Neural cell (in vitro differentiated cells): Measurements from ENCODE around the gene MGST1. TPM values are rescaled to one million over a fixed set of nuclear protein-coding genes. Genes with fewer than 3 reads are reported as not detected.

Source experiments
- H2AFZ ChIP-seq: fragments of 200-600, 300-800 bp; sonication (generic), shearing (Covaris generic); 2 replicates; pipeline ENCODE4 v1.6.0; 2014; ENCODE audit warnings: low read depth, mild to moderate bottlenecking, antibody characterized with exemption, low read length, moderate library complexity
- H3F3A ChIP-seq: fragments of 200-600 bp; shearing (Covaris generic); 2 replicates; pipeline ENCODE4 v1.6.1; 2016; ENCODE audit warnings: mild to moderate bottlenecking, moderate library complexity, mixed read lengths, antibody characterized with exemption, low read length; ENCODE audit not compliant: insufficient read depth, poor library complexity, severe bottlenecking
- H3K27ac ChIP-seq: fragments of 200-600, 300-800 bp; sonication (generic), shearing (Covaris generic); 2 replicates; pipeline ENCODE4 v1.5.1; 2014; ENCODE audit warnings: mild to moderate bottlenecking, low read length, moderate library complexity
- H3K27me3 ChIP-seq: fragments of 300-800, 200-600 bp; sonication (generic), shearing (Covaris generic); 2 replicates; pipeline ENCODE4 v1.6.0; 2014; ENCODE audit warnings: mild to moderate bottlenecking, low read depth, low read length, moderate library complexity; ENCODE audit not compliant: insufficient read depth
- H3K36me3 ChIP-seq: fragments of 300-800, 200-600 bp; sonication (generic), shearing (Covaris generic); 2 replicates; pipeline ENCODE4 v1.5.1; 2014; ENCODE audit warnings: mild to moderate bottlenecking, antibody characterized with exemption, low read length, moderate library complexity; ENCODE audit not compliant: insufficient read depth
- H3K4me2 ChIP-seq: fragments of 300-800, 200-600 bp; sonication (generic), shearing (Covaris generic); 2 replicates; pipeline ENCODE4 v1.6.0; 2014; ENCODE audit warnings: mild to moderate bottlenecking, low read length
- H3K4me3 ChIP-seq: fragments of 300-800, 200-600 bp; sonication (generic), shearing (Covaris generic); 2 replicates; pipeline ENCODE4 v1.5.1; 2014; ENCODE audit warnings: mild to moderate bottlenecking, low read length, moderate library complexity
- H3K79me2 ChIP-seq: fragments of 200-600 bp; shearing (Covaris generic); replicated peaks from 2 replicates; pipeline ENCODE4 v1.6.0; 2014; ENCODE audit warnings: mild to moderate bottlenecking, low read length, moderate library complexity; ENCODE audit not compliant: insufficient read depth
- H3K9ac ChIP-seq: fragments of 300-800, 200-600 bp; sonication (generic), shearing (Covaris generic); 2 replicates; pipeline ENCODE4 v1.6.1; 2016; ENCODE audit warnings: mild to moderate bottlenecking, low read length, mixed read lengths
- H3K9me2 ChIP-seq: fragments of 200-600 bp; shearing (Covaris generic); 2 replicates; pipeline ENCODE4 v1.6.1; 2016; ENCODE audit warnings: mild to moderate bottlenecking, low read length, mixed read lengths; ENCODE audit not compliant: insufficient read depth
- H3K9me3 ChIP-seq: fragments of 200-600, 300-800 bp; sonication (generic), shearing (Covaris generic); 2 replicates; pipeline ENCODE4 v1.6.1; 2016; ENCODE audit warnings: mild to moderate bottlenecking, mixed run types, low read length, moderate library complexity, mixed read lengths
- H4K20me1 ChIP-seq: fragments of 200-600 bp; shearing (Covaris generic); 2 replicates; pipeline ENCODE4 v1.6.1; 2016; ENCODE audit warnings: mild to moderate bottlenecking, mixed run types; ENCODE audit not compliant: insufficient read depth
- CTCF ChIP-seq: fragments of 450-650 bp; IDR thresholded peaks from 2 replicates; pipeline ENCODE4 v1.5.1; 2014; ENCODE audit warnings: antibody characterized with exemption, mild to moderate bottlenecking, moderate library complexity; ENCODE audit not compliant: poor library complexity, severe bottlenecking
- EP300 ChIP-seq: fragments of 450-650 bp; conservative IDR thresholded peaks from 2 replicates; pipeline ENCODE4 v1.6.1; 2014; ENCODE audit warnings: antibody characterized with exemption, mild to moderate bottlenecking, moderate library complexity; ENCODE audit not compliant: poor library complexity, severe bottlenecking
- EZH2 ChIP-seq: fragments of 200-600, 300-800 bp; shearing (Covaris generic), sonication (generic); IDR thresholded peaks from 2 replicates; pipeline ENCODE4 v1.6.1; 2014; ENCODE audit warnings: antibody characterized with exemption, low read length, borderline replicate concordance, mild to moderate bottlenecking; ENCODE audit not compliant: insufficient read depth, poor library complexity, severe bottlenecking
- MXI1 ChIP-seq: fragments of 450-650 bp; conservative IDR thresholded peaks from 2 replicates; pipeline ENCODE4 v1.6.1; 2014; ENCODE audit warnings: antibody characterized with exemption, mild to moderate bottlenecking; ENCODE audit not compliant: poor library complexity, severe bottlenecking
- POLR2AphosphoS5 ChIP-seq: IDR thresholded peaks from 2 replicates; pipeline ENCODE4 v1.6.1; 2012
- RAD21 ChIP-seq: fragments of 450-650 bp; conservative IDR thresholded peaks from 2 replicates; pipeline ENCODE4 v1.6.1; 2014; ENCODE audit warnings: antibody characterized with exemption, mild to moderate bottlenecking, moderate library complexity
- SMC3 ChIP-seq: fragments of 450-650 bp; conservative IDR thresholded peaks from 2 replicates; pipeline ENCODE4 v1.6.1; 2014; ENCODE audit warnings: antibody characterized with exemption, mild to moderate bottlenecking, moderate library complexity; ENCODE audit not compliant: poor library complexity
- TAF1 ChIP-seq: IDR thresholded peaks from 2 replicates; pipeline ENCODE4 v1.6.1; 2012; ENCODE audit warnings: low read depth
- polyA plus RNA-seq: library from polyadenylated mRNA; depleted of rRNA; stranded (reverse); fragments of >200 nt; gene quantifications from 2 replicates; pipeline ENCODE4 v1.2.3, GENCODE V29; 2014
- TF ChIP-seq, protein P1 (sequence below): IDR thresholded peaks from 2 replicates; pipeline ENCODE4 v1.6.1; 2012; ENCODE audit warnings: borderline replicate concordance

MGST1 gene
- polyA plus RNA-seq, 1 donor from 2014 or later = 3.7 TPM

- no peaks in the 10 kb centered on the region for H3K9me3 ChIP-seq
- H3K27ac ChIP-seq = no peak overlapping the region
- H3K9me2 ChIP-seq = no peaks in the 10 kb centered on the region
- H3K9ac ChIP-seq = no peak overlapping the region
- H3K4me3 ChIP-seq = no peak overlapping the region
- no peak overlapping the region for H2AFZ ChIP-seq
- H3K36me3 ChIP-seq = no peaks in the 10 kb centered on the region
- TF ChIP-seq CTCF = no peak
- TF ChIP-seq POLR2AphosphoS5 = no peak
- TF ChIP-seq EZH2 = no peak
- no peak for TF ChIP-seq SMC3
- TF ChIP-seq, protein P1, sequence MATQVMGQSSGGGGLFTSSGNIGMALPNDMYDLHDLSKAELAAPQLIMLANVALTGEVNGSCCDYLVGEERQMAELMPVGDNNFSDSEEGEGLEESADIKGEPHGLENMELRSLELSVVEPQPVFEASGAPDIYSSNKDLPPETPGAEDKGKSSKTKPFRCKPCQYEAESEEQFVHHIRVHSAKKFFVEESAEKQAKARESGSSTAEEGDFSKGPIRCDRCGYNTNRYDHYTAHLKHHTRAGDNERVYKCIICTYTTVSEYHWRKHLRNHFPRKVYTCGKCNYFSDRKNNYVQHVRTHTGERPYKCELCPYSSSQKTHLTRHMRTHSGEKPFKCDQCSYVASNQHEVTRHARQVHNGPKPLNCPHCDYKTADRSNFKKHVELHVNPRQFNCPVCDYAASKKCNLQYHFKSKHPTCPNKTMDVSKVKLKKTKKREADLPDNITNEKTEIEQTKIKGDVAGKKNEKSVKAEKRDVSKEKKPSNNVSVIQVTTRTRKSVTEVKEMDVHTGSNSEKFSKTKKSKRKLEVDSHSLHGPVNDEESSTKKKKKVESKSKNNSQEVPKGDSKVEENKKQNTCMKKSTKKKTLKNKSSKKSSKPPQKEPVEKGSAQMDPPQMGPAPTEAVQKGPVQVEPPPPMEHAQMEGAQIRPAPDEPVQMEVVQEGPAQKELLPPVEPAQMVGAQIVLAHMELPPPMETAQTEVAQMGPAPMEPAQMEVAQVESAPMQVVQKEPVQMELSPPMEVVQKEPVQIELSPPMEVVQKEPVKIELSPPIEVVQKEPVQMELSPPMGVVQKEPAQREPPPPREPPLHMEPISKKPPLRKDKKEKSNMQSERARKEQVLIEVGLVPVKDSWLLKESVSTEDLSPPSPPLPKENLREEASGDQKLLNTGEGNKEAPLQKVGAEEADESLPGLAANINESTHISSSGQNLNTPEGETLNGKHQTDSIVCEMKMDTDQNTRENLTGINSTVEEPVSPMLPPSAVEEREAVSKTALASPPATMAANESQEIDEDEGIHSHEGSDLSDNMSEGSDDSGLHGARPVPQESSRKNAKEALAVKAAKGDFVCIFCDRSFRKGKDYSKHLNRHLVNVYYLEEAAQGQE = no peak
- TF ChIP-seq MXI1 = no peak
- TF ChIP-seq TAF1 = no peak
- no peak for TF ChIP-seq EP300
- no peak for TF ChIP-seq RAD21
- H3K79me2 ChIP-seq = no peaks in the 10 kb centered on the region
- no peak overlapping the region for H3K4me2 ChIP-seq
- peaks cover 24% of the 10 kb centered on the region for H3K27me3 ChIP-seq
- H4K20me1 ChIP-seq = no peaks in the 10 kb centered on the region
- no peaks in the 10 kb centered on the region for H3F3A ChIP-seq
These were observed 1.1 kb downstream of the MGST1 start for GRCh38 chr12:16348435-16349130.

DNA sequence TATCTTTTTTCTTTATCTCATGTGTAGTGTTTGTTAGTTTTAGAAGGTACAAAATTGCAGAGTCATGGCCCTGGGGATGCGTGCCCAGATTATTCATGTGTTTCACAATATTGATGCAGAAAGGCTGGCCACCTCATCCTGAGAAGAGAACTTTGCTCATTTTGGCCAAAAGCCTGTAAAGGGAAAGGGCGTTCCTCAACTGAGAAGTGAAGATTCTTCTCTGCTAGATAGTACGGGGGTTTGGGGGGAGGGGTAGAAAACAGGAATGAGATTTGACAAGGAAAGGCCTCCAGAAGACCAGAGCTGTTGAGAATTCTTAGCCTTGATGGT, 1.7 kb downstream of the MGST1 start:
- TF ChIP-seq CTCF (no peak), POLR2AphosphoS5 (no peak), TAF1 (no peak), SMC3 (no peak), EZH2 (no peak)
- H3K9me3 ChIP-seq = no peaks in the 10 kb centered on the region
- no peak overlapping the region for H3K4me2 ChIP-seq
- no peak overlapping the region for H3K4me3 ChIP-seq
- H3K27me3 ChIP-seq = peaks cover 24% of the 10 kb centered on the region
- H3K9ac ChIP-seq = no peak overlapping the region
- no peak overlapping the region for H3K27ac ChIP-seq
- H3K9me2 ChIP-seq = no peaks in the 10 kb centered on the region
- no peak overlapping the region for H2AFZ ChIP-seq
- no peaks in the 10 kb centered on the region for H3K36me3 ChIP-seq
- H4K20me1 ChIP-seq = no peaks in the 10 kb centered on the region
- H3F3A ChIP-seq = no peaks in the 10 kb centered on the region
- H3K79me2 ChIP-seq = no peaks in the 10 kb centered on the region
